Measurements from ENCODE around the gene ALG9.

The ALG9 gene

GRCh38 chr11:111815489-111815888 lies 55.9 kb downstream of the ALG9 start:
- TF ChIP-seq CTCF (IDR thresholded peaks at IDR 0.05; ENCODE audit: control insufficient read depth, extremely low read depth, insufficient read depth) = no peak
- no peak for DNase-seq (ENCODE audit: low read depth)
- H3K4me3 ChIP-seq (ENCODE audit: low read depth, low read length) = no peak overlapping the region

GRCh38 chr11:111814557-111815320 lies 56.6 kb downstream of the ALG9 start:
- H3K4me3 ChIP-seq (ENCODE audit: low read depth, low read length) = no peak overlapping the region
- TF ChIP-seq CTCF (IDR thresholded peaks at IDR 0.05; ENCODE audit: control insufficient read depth, extremely low read depth, insufficient read depth) = no peak
- no peak for DNase-seq (ENCODE audit: low read depth)

- H3K4me3 ChIP-seq (ENCODE audit: low read depth, low read length) = no peak overlapping the region
- no peak for DNase-seq (ENCODE audit: low read depth)
- TF ChIP-seq CTCF (IDR thresholded peaks at IDR 0.05; ENCODE audit: control insufficient read depth, extremely low read depth, insufficient read depth) = no peak
Measured at GRCh38 chr11:111814106-111814505, 57.3 kb downstream of the ALG9 start.

GRCh38 chr11:111812211-111812610 lies 59.2 kb downstream of the ALG9 start:
- no peak for DNase-seq (ENCODE audit: low read depth)
- H3K4me3 ChIP-seq (ENCODE audit: low read depth, low read length) = no peak overlapping the region
- TF ChIP-seq CTCF (IDR thresholded peaks at IDR 0.05; ENCODE audit: control insufficient read depth, extremely low read depth, insufficient read depth) = no peak

GRCh38 chr11:111811445-111811844 lies 59.9 kb downstream of the ALG9 start:
- DNase-seq (ENCODE audit: low read depth) = no peak
- H3K4me3 ChIP-seq (ENCODE audit: low read depth, low read length) = no peak overlapping the region
- no peak for TF ChIP-seq CTCF (IDR thresholded peaks at IDR 0.05; ENCODE audit: control insufficient read depth, extremely low read depth, insufficient read depth)

- no peak overlapping the region for H3K4me3 ChIP-seq (ENCODE audit: low read depth, low read length)
- TF ChIP-seq CTCF (IDR thresholded peaks at IDR 0.05; ENCODE audit: control insufficient read depth, extremely low read depth, insufficient read depth) = no peak
- DNase-seq (ENCODE audit: low read depth) = no peak
Measured at GRCh38 chr11:111808834-111809233, 62.5 kb downstream of the ALG9 start.

- H3K4me3 ChIP-seq (ENCODE audit: low read depth, low read length) = no peak overlapping the region
- no peak for DNase-seq (ENCODE audit: low read depth)
- TF ChIP-seq CTCF (IDR thresholded peaks at IDR 0.05; ENCODE audit: control insufficient read depth, extremely low read depth, insufficient read depth) = no peak
Measured at GRCh38 chr11:111808063-111808588, 63.3 kb downstream of the ALG9 start.
